Measurements from ENCODE around the gene EPB41L4B.

- TF ChIP-seq CTCF (IDR thresholded peaks at IDR 0.05) (no peak), POLR2A (IDR thresholded peaks at IDR 0.05) (no peak), POLR2AphosphoS5 (IDR thresholded peaks at IDR 0.05) (no peak)
Observed at GRCh38 chr9:109304347-109304746, 16.5 kb downstream of the EPB41L4B start.

All from breast epithelium (tissue), 3 donors.